OCI-LY3 (cell line): ENCODE data around the gene GOLT1B.

ENCODE experiments used
- H2AFZ ChIP-seq: fragments of 200-600, 300-600 bp; shearing (Covaris generic); 2 replicates; pipeline ENCODE4 v1.6.0; 2014; ENCODE audit warnings: antibody characterized with exemption, low read depth, low read length
- H3K27ac ChIP-seq: fragments of 200-600, 300-600 bp; sonication (generic); 2 replicates; pipeline ENCODE4 v1.5.1; 2014; ENCODE audit warnings: mild to moderate bottlenecking, low read length, moderate library complexity, mixed read lengths
- H3K27me3 ChIP-seq: fragments of 200-600, 300-600 bp; sonication (generic); 2 replicates; pipeline ENCODE4 v1.6.1; 2014; ENCODE audit warnings: low read depth, low read length, mixed read lengths
- H3K36me3 ChIP-seq: fragments of 200-600, 300-600 bp; sonication (generic); replicated peaks from 2 replicates; pipeline ENCODE3; 2014; ENCODE audit warnings: low read depth, low read length, mixed read lengths
- H3K4me1 ChIP-seq: fragments of 300-600, 200-600 bp; sonication (generic); 2 replicates; pipeline ENCODE4 v1.6.1; 2014; ENCODE audit warnings: low read length, mixed read lengths
- H3K4me2 ChIP-seq: fragments of 200-600, 300-600 bp; sonication (generic); 2 replicates; pipeline ENCODE4 v1.6.1; 2014; ENCODE audit warnings: low read length, mixed read lengths
- H3K4me3 ChIP-seq: fragments of 300-600, 200-600 bp; sonication (generic); 2 replicates; pipeline ENCODE4 v1.5.1; 2014; ENCODE audit warnings: antibody characterized with exemption, mild to moderate bottlenecking, low read length, moderate library complexity
- H3K79me2 ChIP-seq: fragments of 300-600, 200-600 bp; shearing (Covaris generic); 2 replicates; pipeline ENCODE4 v1.6.1; 2014; ENCODE audit warnings: mild to moderate bottlenecking, low read length, mixed read lengths
- H3K9ac ChIP-seq: fragments of 300-600, 200-600 bp; shearing (Covaris generic); 2 replicates; pipeline ENCODE4 v1.6.0; 2014; ENCODE audit warnings: mild to moderate bottlenecking, low read length, moderate library complexity
- H3K9me3 ChIP-seq: fragments of 200-600, 300-600 bp; shearing (Covaris generic); 2 replicates; pipeline ENCODE4 v1.6.1; 2014; ENCODE audit warnings: low read length, mixed read lengths; ENCODE audit not compliant: insufficient read depth
- H4K20me1 ChIP-seq: fragments of 200-600, 300-600 bp; sonication (generic); 2 replicates; pipeline ENCODE4 v1.6.1; 2016; ENCODE audit warnings: low read length, mixed read lengths; ENCODE audit not compliant: insufficient read depth
- CTCF ChIP-seq: fragments of 200-600, 300-600 bp; sonication (generic); IDR thresholded peaks from 2 replicates; pipeline ENCODE4 v1.5.1; 2014; ENCODE audit warnings: antibody characterized with exemption, low read length, low read depth
- EZH2phosphoT487 ChIP-seq: fragments of 200-600 bp; shearing (Covaris generic); IDR thresholded peaks from 2 replicates; pipeline ENCODE4 v1.6.1; 2018; ENCODE audit warnings: antibody characterized with exemption, mixed run types, low read depth

Gene GOLT1B

GRCh38 chr12:21542403-21542802 is 40.8 kb downstream of the GOLT1B start:
- Histone ChIP-seq H3K79me2 (no peaks in the 10 kb centered on the region), H3K4me2 (no peak overlapping the region), H3K4me1 (peaks cover 15% of the 10 kb centered on the region), H3K9me3 (no peaks in the 10 kb centered on the region), H3K27ac (no peak overlapping the region), H3K36me3 (no peaks in the 10 kb centered on the region), H2AFZ (no peak overlapping the region), H3K27me3 (no peaks in the 10 kb centered on the region), H4K20me1 (no peaks in the 10 kb centered on the region), H3K9ac (no peak overlapping the region), H3K4me3 (no peak overlapping the region)
- TF ChIP-seq EZH2phosphoT487 (no peak), CTCF (no peak)

- H3K4me3 ChIP-seq, result no peak overlapping the region
- no peak overlapping the region for H3K4me2 ChIP-seq
- no peak overlapping the region for H3K27ac ChIP-seq
- no peaks in the 10 kb centered on the region for H3K27me3 ChIP-seq
- H3K36me3 ChIP-seq, result no peaks in the 10 kb centered on the region
- no peak overlapping the region for H3K9ac ChIP-seq
- no peak overlapping the region for H2AFZ ChIP-seq
- no peaks in the 10 kb centered on the region for H4K20me1 ChIP-seq
- H3K79me2 ChIP-seq, result no peaks in the 10 kb centered on the region
- H3K9me3 ChIP-seq, result no peaks in the 10 kb centered on the region
- TF ChIP-seq EZH2phosphoT487 (no peak), CTCF (no peak)
- H3K4me1 ChIP-seq, result peaks cover 15% of the 10 kb centered on the region
Observed at GRCh38 chr12:21543151-21543550, 41.6 kb downstream of the GOLT1B start.

- no peaks in the 10 kb centered on the region for H4K20me1 ChIP-seq
- H3K27me3 ChIP-seq, result no peaks in the 10 kb centered on the region
Observed at GRCh38 chr12:21545557-21545956, 44.0 kb downstream of the GOLT1B start.

GRCh38 chr12:21546716-21547115 is 45.1 kb downstream of the GOLT1B start:
- H3K4me2 ChIP-seq, result no peak overlapping the region
- TF ChIP-seq EZH2phosphoT487 (no peak), CTCF (no peak)

More at GRCh38 chr12:21545557-21545956, 44.0 kb downstream of the GOLT1B start:
- H3K9me3 ChIP-seq, result no peaks in the 10 kb centered on the region
- H3K27ac ChIP-seq, result no peak overlapping the region
- TF ChIP-seq CTCF (no peak), EZH2phosphoT487 (no peak)
- no peak overlapping the region for H3K4me3 ChIP-seq
- no peaks in the 10 kb centered on the region for H3K79me2 ChIP-seq
- H3K4me2 ChIP-seq, result no peak overlapping the region
- peaks cover under 1% of the 10 kb centered on the region for H3K4me1 ChIP-seq
- no peak overlapping the region for H3K9ac ChIP-seq
- H2AFZ ChIP-seq, result no peak overlapping the region
- H3K36me3 ChIP-seq, result no peaks in the 10 kb centered on the region

More at GRCh38 chr12:21546716-21547115, 45.1 kb downstream of the GOLT1B start:
- H3K4me1 ChIP-seq, result no peaks in the 10 kb centered on the region
- H3K9me3 ChIP-seq, result no peaks in the 10 kb centered on the region
- no peak overlapping the region for H3K9ac ChIP-seq
- no peak overlapping the region for H3K4me3 ChIP-seq
- H3K27ac ChIP-seq, result no peak overlapping the region
- H2AFZ ChIP-seq, result no peak overlapping the region
- H4K20me1 ChIP-seq, result no peaks in the 10 kb centered on the region
- H3K79me2 ChIP-seq, result no peaks in the 10 kb centered on the region
- H3K36me3 ChIP-seq, result no peaks in the 10 kb centered on the region
- no peaks in the 10 kb centered on the region for H3K27me3 ChIP-seq
